HG03103 (cell line): ENCODE results near the gene SFXN1.

Experiments used
- ATAC-seq: cut with Tn5 transposase; IDR thresholded peaks from one replicate; pipeline ENCODE4 v1.9.1; 2021; ENCODE audit warnings: low read depth; ENCODE audit not compliant: unreplicated experiment

Gene SFXN1

DNA sequence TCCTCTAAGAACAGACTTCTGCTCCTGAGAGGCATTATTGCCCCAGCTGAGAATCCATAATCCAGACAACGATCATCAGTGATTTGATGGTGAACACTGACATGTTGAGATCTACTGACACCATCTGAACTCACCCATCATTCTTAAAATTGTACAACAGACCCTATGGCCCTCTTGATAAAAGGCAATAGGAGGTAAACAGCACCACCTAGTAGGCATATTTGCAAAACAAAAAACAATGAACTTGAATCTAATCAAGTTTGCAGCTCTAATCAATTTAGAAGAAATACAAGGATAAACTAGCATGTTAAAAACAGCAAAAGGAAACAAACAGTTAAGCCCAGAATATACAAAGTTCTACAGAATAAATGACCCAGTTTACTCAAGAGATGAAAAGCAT lies 89.6 kb downstream of the SFXN1 start:
- no peak for ATAC-seq

DNA sequence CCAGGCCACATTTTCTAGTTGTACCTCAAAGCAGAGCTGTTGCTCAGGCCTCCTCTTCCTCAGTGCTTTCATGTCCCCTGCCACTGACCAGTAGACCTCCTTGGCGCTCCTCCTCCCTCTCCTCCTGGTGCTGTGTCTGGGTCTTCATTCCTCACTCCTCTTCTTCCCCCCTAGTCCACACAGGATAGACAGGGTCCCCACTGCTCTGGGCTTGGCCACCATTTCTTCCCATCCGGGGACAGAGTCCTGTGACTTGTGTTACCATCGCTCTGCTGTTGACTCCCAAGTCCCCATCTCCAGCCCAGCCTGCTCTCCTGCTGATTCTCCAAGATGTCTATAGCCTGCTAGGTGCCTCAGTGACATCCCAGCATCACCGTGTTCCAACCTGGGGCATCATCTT lies 91.3 kb downstream of the SFXN1 start:
- ATAC-seq: no peak

GRCh38 chr5:175572886-175573285 lies 94.5 kb downstream of the SFXN1 start:
- no peak for ATAC-seq

GRCh38 chr5:175573493-175574269 lies 95.3 kb downstream of the SFXN1 start:
- ATAC-seq: no peak

DNA sequence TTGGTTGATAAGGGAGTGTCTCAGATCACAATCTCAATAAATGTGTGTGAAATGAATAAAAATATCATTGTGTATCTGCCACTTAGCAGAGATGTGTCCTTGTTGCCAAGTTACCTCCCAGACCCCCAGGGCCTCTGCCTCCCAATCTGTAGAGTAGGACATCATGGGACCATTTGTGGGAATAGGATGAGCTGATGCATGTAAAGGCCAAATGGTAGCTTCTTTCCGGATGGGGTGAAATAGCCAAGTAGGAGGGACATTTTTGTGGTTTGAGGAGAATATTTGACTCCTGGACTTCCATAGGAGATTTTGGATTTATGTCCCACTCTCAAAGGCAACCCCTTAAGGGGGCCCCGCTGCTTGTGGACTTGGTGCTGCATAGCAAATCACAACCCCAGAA lies 96.9 kb downstream of the SFXN1 start:
- no peak for ATAC-seq

- ATAC-seq: no peak
Measured at GRCh38 chr5:175576096-175576495, 97.7 kb downstream of the SFXN1 start.

DNA sequence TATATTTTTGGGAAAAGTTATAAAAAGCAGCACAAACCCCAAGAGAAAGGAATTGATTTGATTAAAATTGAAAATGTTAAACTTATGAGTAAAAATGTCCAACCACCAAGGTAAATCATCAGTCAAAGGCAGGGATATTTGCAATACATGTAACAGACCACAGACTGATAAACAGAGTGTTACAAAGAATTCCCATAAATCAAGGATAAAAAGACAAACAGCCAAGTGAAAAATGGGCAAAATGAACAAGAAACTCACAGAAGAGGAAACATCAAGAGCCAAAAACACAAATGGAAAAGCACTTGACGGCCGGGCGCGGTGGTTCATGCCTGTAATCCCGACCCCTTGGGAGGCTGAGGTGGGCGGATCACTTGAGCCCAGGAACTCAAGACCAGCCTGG lies 98.2 kb downstream of the SFXN1 start:
- ATAC-seq: no peak
